B cell (primary cell): Measurements from ENCODE around the gene DSTYK.

ENCODE experiments used
- CTCF ChIP-seq: fragments of 200-600 bp; IDR thresholded peaks from one replicate; pipeline ENCODE4 v1.8.0; 2022; ENCODE audit warnings: antibody characterized with exemption, mild to moderate bottlenecking
- EZH2 ChIP-seq: IDR thresholded peaks from 2 replicates; pipeline ENCODE4 v1.6.1; 2012; ENCODE audit warnings: borderline replicate concordance, low read depth, mild to moderate bottlenecking, moderate library complexity, low read length; ENCODE audit not compliant: insufficient read depth, poor library complexity, severe bottlenecking

GRCh38 chr1:205161076-205161475 lies 50.4 kb downstream of the DSTYK start:
- TF ChIP-seq CTCF (no peak), EZH2 (no peak)
